ENCODE data around the gene TGFB2.

TGFB2 gene

DNA sequence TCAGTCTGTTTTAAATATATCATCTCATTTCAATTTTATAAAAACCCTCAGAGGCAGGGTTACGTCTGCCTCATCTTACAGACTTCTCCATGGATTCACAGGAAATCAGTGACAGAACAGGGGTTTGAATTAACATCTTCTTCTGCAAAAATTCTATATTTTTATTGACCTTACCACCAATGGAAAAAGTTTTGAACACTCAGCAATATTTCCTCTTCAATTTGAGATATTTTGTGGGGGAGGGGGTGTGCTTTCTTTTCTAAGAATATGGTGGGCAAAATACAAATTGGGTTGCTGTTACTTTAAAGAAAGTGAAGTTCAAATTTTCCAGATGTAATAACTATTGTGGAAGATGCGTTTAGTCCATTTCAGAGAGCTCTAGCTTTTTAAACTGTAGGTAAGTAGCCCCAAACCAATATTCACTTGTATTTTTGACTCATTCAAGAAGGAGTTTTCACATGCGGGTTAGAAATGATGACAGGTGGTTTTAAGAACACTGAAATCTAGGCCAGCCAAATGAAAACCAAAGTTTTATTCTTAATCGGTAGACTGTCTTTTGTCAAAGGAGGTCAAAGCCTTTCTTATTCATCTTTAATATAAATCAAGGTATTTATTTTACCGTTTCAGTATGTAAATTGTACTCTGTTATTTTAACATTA lies 17.4 kb downstream of the TGFB2 start:
- H2AFZ ChIP-seq (ENCODE audit: low read depth, low read length): no peak overlapping the region
- no peaks in the 10 kb centered on the region for H3K79me2 ChIP-seq (ENCODE audit: low read length)
- no peak overlapping the region for H3K27ac ChIP-seq (ENCODE audit: low read length)
- H3K4me3 ChIP-seq (ENCODE audit: low read length): no peak overlapping the region
- no peaks in the 10 kb centered on the region for H3K36me3 ChIP-seq (replicated peaks; ENCODE audit: low read depth, low read length)
- H3K4me1 ChIP-seq (ENCODE audit: low read length): no peaks in the 10 kb centered on the region; the same call in 1 of the 2 replicates
- TF ChIP-seq CTCF (IDR thresholded peaks at IDR 0.05; ENCODE audit: low read depth, low read length): no peak
- TF ChIP-seq EZH2phosphoT487 (IDR thresholded peaks at IDR 0.05; ENCODE audit: low read depth): no peak
- no peaks in the 10 kb centered on the region for H4K20me1 ChIP-seq (ENCODE audit: insufficient read depth, low read length)
- H3K27me3 ChIP-seq (ENCODE audit: low read depth, low read length): no peaks in the 10 kb centered on the region
- no peak overlapping the region for H3K9ac ChIP-seq (ENCODE audit: low read length)
- no peaks in the 10 kb centered on the region for H3K9me3 ChIP-seq (ENCODE audit: insufficient read depth, low read length)
- no peak overlapping the region for H3K4me2 ChIP-seq (ENCODE audit: low read length)

- H3K27ac ChIP-seq (ENCODE audit: low read length): no peak overlapping the region
- H3K4me1 ChIP-seq (ENCODE audit: low read length): no peaks in the 10 kb centered on the region
- no peak overlapping the region for H3K4me3 ChIP-seq (ENCODE audit: low read length)
- no peak for TF ChIP-seq EZH2phosphoT487 (IDR thresholded peaks at IDR 0.05; ENCODE audit: low read depth)
- TF ChIP-seq CTCF (IDR thresholded peaks at IDR 0.05; ENCODE audit: low read depth, low read length): no peak
- H3K4me2 ChIP-seq (ENCODE audit: low read length): no peak overlapping the region
- no peak overlapping the region for H2AFZ ChIP-seq (ENCODE audit: low read depth, low read length)
- no peaks in the 10 kb centered on the region for H3K36me3 ChIP-seq (replicated peaks; ENCODE audit: low read depth, low read length)
- no peaks in the 10 kb centered on the region for H3K79me2 ChIP-seq (ENCODE audit: low read length)
- H3K9ac ChIP-seq (ENCODE audit: low read length): no peak overlapping the region
- no peaks in the 10 kb centered on the region for H3K9me3 ChIP-seq (ENCODE audit: insufficient read depth, low read length)
- H4K20me1 ChIP-seq (ENCODE audit: insufficient read depth, low read length): no peaks in the 10 kb centered on the region
- H3K27me3 ChIP-seq (ENCODE audit: low read depth, low read length): no peaks in the 10 kb centered on the region
These were observed 18.0 kb downstream of the TGFB2 start for GRCh38 chr1:218363141-218363540.

GRCh38 chr1:218364028-218364710 lies 19.0 kb downstream of the TGFB2 start:
- Histone ChIP-seq H3K4me2 (ENCODE audit: low read length) (no peak overlapping the region), H3K36me3 (replicated peaks; ENCODE audit: low read depth, low read length) (no peaks in the 10 kb centered on the region), H3K9me3 (ENCODE audit: insufficient read depth, low read length) (no peaks in the 10 kb centered on the region), H4K20me1 (ENCODE audit: insufficient read depth, low read length) (no peaks in the 10 kb centered on the region), H3K27ac (ENCODE audit: low read length) (no peak overlapping the region), H3K27me3 (ENCODE audit: low read depth, low read length) (no peaks in the 10 kb centered on the region), H3K4me3 (ENCODE audit: low read length) (no peak overlapping the region), H3K9ac (ENCODE audit: low read length) (no peak overlapping the region), H3K79me2 (ENCODE audit: low read length) (no peaks in the 10 kb centered on the region), H3K4me1 (ENCODE audit: low read length) (no peaks in the 10 kb centered on the region), H2AFZ (ENCODE audit: low read depth, low read length) (no peak overlapping the region)
- TF ChIP-seq CTCF (IDR thresholded peaks at IDR 0.05; ENCODE audit: low read depth, low read length): no peak
- no peak for TF ChIP-seq EZH2phosphoT487 (IDR thresholded peaks at IDR 0.05; ENCODE audit: low read depth)

- no peak overlapping the region for H3K4me2 ChIP-seq (ENCODE audit: low read length)
These were observed 20.3 kb downstream of the TGFB2 start for GRCh38 chr1:218365226-218365999.

More at GRCh38 chr1:218365226-218365999, 20.3 kb downstream of the TGFB2 start:
- no peak overlapping the region for H2AFZ ChIP-seq (ENCODE audit: low read depth, low read length)
- H3K27ac ChIP-seq (ENCODE audit: low read length): no peak overlapping the region
- no peaks in the 10 kb centered on the region for H4K20me1 ChIP-seq (ENCODE audit: insufficient read depth, low read length)
- no peaks in the 10 kb centered on the region for H3K36me3 ChIP-seq (replicated peaks; ENCODE audit: low read depth, low read length)
- no peak for TF ChIP-seq CTCF (IDR thresholded peaks at IDR 0.05; ENCODE audit: low read depth, low read length)
- no peak for TF ChIP-seq EZH2phosphoT487 (IDR thresholded peaks at IDR 0.05; ENCODE audit: low read depth)
- no peaks in the 10 kb centered on the region for H3K4me1 ChIP-seq (ENCODE audit: low read length)
- H3K9ac ChIP-seq (ENCODE audit: low read length): no peak overlapping the region
- H3K79me2 ChIP-seq (ENCODE audit: low read length): no peaks in the 10 kb centered on the region
- no peak overlapping the region for H3K4me3 ChIP-seq (ENCODE audit: low read length)
- H3K9me3 ChIP-seq (ENCODE audit: insufficient read depth, low read length): no peaks in the 10 kb centered on the region
- H3K27me3 ChIP-seq (ENCODE audit: low read depth, low read length): no peaks in the 10 kb centered on the region
